ENCODE data around the gene ZMYND12. TPM values are rescaled to one million over a fixed set of nuclear protein-coding genes. Genes with fewer than 3 reads are reported as not detected.

The ZMYND12 gene
- total RNA-seq, 1 donor from 2014 or later = 0.25 TPM

Small RNAs within 50 kb of the gene (small RNA-seq; reads per million reads assigned to genes)
- gene TMSB4XP1 (ENCODE audit: low replicate concordance) = not detected

Other genes with a start within 250 kb of the ZMYND12 start
- 54.8 TPM for gene FOXJ3, start 120.8 kb downstream of the ZMYND12 start, total RNA-seq
- gene RIMKLA, start 75.2 kb downstream of the ZMYND12 start, total RNA-seq = 20.9 TPM
- 21.1 TPM for gene PPCS, start 521 bp upstream of the ZMYND12 start, total RNA-seq
- gene CCDC30, start 7.3 kb upstream of the ZMYND12 start, total RNA-seq = 12.0 TPM
- 19.4 TPM for gene PPIH, start 202.4 kb upstream of the ZMYND12 start, total RNA-seq
- gene YBX1, start 226.4 kb upstream of the ZMYND12 start, total RNA-seq = 795 TPM

Measured in temporal lobe (tissue), 2 donors.